GM10847 (cell line): ENCODE results near the gene DDX20.

ENCODE experiments used
- POLR2A ChIP-seq: IDR thresholded peaks from 2 replicates; pipeline ENCODE4 v1.6.1; 2011; ENCODE audit not compliant: insufficient read length; ENCODE audit errors: extremely low read depth

DDX20 gene

GRCh38 chr1:111789666-111790316, 34.1 kb downstream of the DDX20 start:
- no peak for TF ChIP-seq POLR2A

GRCh38 chr1:111791776-111792175, 36.1 kb downstream of the DDX20 start:
- no peak for TF ChIP-seq POLR2A

GRCh38 chr1:111792249-111792648, 36.5 kb downstream of the DDX20 start:
- TF ChIP-seq POLR2A, result no peak

- no peak for TF ChIP-seq POLR2A
Observed at GRCh38 chr1:111793923-111794322, 38.2 kb downstream of the DDX20 start.

- TF ChIP-seq POLR2A, result no peak
Observed at GRCh38 chr1:111795401-111795800, 39.7 kb downstream of the DDX20 start.

- TF ChIP-seq POLR2A, result no peak
Observed at GRCh38 chr1:111798580-111798979, 42.9 kb downstream of the DDX20 start.

GRCh38 chr1:111801071-111801850, 45.6 kb downstream of the DDX20 start:
- no peak for TF ChIP-seq POLR2A

GRCh38 chr1:111802110-111802509, 46.4 kb downstream of the DDX20 start:
- TF ChIP-seq POLR2A, result no peak

GRCh38 chr1:111802984-111803383, 47.3 kb downstream of the DDX20 start:
- TF ChIP-seq POLR2A, result no peak

GRCh38 chr1:111803951-111804350, 48.2 kb downstream of the DDX20 start:
- TF ChIP-seq POLR2A, result no peak

- TF ChIP-seq POLR2A, result no peak
Observed at GRCh38 chr1:111804776-111805175, 49.1 kb downstream of the DDX20 start.

- no peak for TF ChIP-seq POLR2A
Observed at GRCh38 chr1:111805251-111805650, 49.5 kb downstream of the DDX20 start.

GRCh38 chr1:111811891-111812290, 56.2 kb downstream of the DDX20 start:
- no peak for TF ChIP-seq POLR2A

- TF ChIP-seq POLR2A, result no peak
Observed at GRCh38 chr1:111812306-111812705, 56.6 kb downstream of the DDX20 start.

- TF ChIP-seq POLR2A, result no peak
Observed at GRCh38 chr1:111813440-111814304, 58.0 kb downstream of the DDX20 start.

GRCh38 chr1:111814305-111814628, 58.6 kb downstream of the DDX20 start:
- TF ChIP-seq POLR2A, result no peak

- TF ChIP-seq POLR2A, result no peak
Observed at GRCh38 chr1:111814642-111815041, 58.9 kb downstream of the DDX20 start.
